Stimulated activated CD8-positive, alpha-beta memory T cell treated with anti-CD3 and anti-CD28 coated beads, Interleukin-4, amount 100 ng/mL, for 48 hours (primary cell): ENCODE measurements around the gene SPACA6.

Source experiments
- DNase-seq: peaks from one replicate; pipeline ENCODE4 v3.0.0-alpha.2; 2020

SPACA6 gene

GRCh38 chr19:51739466-51740213 lies 46.5 kb downstream of the SPACA6 start:
- no peak for DNase-seq

- no peak for DNase-seq
Observed at GRCh38 chr19:51740356-51740755, 47.2 kb downstream of the SPACA6 start.

GRCh38 chr19:51742789-51743188 lies 49.7 kb downstream of the SPACA6 start:
- DNase-seq = no peak

- no peak for DNase-seq
Observed at GRCh38 chr19:51743405-51743804, 50.3 kb downstream of the SPACA6 start.

- no peak for DNase-seq
Observed at GRCh38 chr19:51746731-51747130, 53.6 kb downstream of the SPACA6 start.

GRCh38 chr19:51749979-51750378 lies 56.8 kb downstream of the SPACA6 start:
- no peak for DNase-seq

GRCh38 chr19:51750400-51751094 lies 57.4 kb downstream of the SPACA6 start:
- DNase-seq = no peak

GRCh38 chr19:51751655-51752054 lies 58.5 kb downstream of the SPACA6 start, which contains the start of gene FPR1:
FPR1 (minus strand) TSS chr19:51751878; CDS start chr19:51746994, 4,884 bp downstream.
- no peak for DNase-seq

GRCh38 chr19:51754109-51754508 lies 61.0 kb downstream of the SPACA6 start:
- DNase-seq = no peak

- no peak for DNase-seq
Observed at GRCh38 chr19:51754770-51755169, 61.6 kb downstream of the SPACA6 start.
